HG02642 (cell line): ENCODE results near the gene DEGS2.
"Not testable (repeated sequence)": the region's sequence is repeated elsewhere in the genome, so short reads cannot be mapped to it uniquely, and the experiment has no call there.

ENCODE experiments used
- ATAC-seq: cut with Tn5 transposase; IDR thresholded peaks from one replicate; pipeline ENCODE4 v1.9.1; 2021; ENCODE audit warnings: mild to moderate bottlenecking; ENCODE audit not compliant: unreplicated experiment, poor library complexity

Gene DEGS2

DNA sequence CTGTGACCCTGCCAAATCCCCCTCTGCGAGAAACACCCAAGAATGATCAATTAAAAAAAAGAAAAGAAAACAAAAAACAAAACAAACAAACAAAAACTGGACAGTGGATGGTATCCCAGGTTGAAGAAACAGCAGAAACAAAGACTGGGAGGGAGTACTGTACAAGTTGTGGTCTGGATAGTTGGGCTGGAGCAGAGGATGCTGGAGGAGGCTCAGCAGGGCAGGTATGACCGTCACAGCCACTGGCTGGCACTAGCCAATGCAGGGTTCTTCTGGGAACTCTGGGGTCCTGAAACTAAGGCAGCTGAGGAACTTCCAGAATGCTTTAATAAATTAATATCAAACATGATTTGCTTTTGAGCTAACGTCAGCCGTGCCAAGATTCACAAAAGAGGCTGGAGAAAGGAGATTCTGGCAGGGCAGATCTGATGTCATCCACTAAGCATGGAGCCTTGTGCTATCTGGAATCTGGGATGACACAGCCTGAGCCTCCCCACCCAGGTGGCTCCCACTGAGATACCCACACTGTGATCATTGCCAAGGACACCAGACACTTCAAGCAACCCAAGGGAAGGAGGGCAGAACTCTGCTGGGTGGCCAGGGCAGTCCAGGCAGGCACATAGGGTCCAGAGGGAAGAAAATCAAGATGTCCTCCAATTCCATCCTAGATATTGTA lies 22.6 kb upstream of the DEGS2 start:
- not testable (repeated sequence) for ATAC-seq

DNA sequence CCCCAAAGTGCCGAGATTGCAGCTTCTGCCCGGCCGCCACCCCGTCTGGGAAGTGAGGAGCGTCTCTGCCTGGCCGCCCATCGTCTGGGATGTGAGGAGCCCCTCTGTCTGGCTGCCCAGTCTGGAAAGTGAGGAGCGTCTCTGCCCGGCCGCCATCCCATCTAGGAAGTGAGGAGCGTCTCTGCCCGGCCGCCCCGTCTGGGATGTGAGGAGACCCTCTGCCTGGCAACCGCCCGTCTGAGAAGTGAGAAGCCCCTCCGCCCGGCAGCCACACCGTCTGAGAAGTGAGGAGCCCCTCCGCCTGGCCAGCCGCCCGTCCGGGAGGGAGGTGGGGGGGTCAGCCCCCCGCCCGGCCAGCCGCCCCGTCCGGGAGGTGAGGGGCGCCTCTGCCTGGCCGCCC lies 21.2 kb upstream of the DEGS2 start:
- not testable (repeated sequence) for ATAC-seq

GRCh38 chr14:100178691-100179090 lies 19.2 kb upstream of the DEGS2 start:
- no peak for ATAC-seq

DNA sequence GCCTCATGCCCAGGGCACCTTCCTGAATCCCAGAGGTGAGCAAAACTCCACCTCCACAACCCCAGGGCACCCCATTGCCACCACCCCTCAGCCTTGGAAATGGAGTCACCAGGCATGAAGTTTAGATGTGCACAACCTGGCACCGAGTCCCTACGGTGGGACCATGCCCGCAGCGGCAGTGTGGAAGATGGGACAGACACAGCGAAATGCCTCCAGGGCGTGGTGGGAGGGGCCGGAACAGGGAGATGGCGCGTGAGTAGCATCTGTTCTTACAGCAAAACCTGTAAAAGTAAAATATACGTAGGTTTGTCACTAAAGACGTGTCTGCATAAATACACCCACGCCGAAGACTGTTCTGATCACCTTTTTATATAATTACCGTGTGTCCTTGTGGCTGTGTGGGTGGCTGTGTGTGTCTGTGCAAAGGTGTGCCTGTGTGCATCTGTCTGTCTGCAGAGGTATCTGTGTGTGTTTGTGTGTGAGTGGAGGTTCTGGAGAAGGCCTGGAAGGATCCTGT lies 17.4 kb upstream of the DEGS2 start:
- no peak for ATAC-seq

- no peak for ATAC-seq
Measured at GRCh38 chr14:100173353-100173752, 13.9 kb upstream of the DEGS2 start.

DNA sequence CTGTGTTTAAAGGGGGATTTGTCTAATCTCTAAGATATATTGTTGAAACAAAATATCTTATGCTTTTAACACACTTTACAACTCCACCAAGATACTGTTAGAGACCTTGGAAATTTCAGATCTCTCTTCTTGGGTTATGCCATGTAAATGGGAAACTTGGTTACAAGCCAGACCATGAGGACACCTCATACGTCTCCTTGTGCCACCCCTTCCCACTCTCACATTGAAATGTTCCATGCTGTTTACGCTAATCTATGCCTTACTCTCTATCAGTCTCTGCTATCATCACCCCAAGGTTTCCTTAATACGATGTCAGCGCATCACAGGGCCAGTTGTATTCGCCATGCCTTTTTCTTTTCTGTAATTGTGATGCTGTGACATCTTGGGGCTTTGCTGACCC lies 13.4 kb upstream of the DEGS2 start:
- no peak for ATAC-seq

DNA sequence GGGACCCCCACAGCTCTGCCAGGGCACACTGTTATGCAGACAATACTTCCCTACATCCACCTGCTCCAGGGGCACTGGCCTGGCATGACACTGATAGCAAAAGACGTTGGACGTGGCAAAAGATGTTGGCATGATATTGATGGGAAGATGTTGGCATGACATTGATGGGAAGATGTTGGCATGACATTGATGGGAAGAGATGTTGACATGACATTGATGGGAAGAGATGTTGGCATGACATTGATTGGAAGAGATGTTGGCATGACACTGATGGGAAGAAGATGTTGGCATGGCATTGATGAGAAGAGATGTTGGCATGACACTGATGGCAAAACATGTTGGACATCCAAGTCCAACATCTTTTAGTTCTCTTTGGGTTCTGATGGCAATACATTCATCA lies 11.4 kb upstream of the DEGS2 start:
- no peak for ATAC-seq

- no peak for ATAC-seq
Measured at GRCh38 chr14:100168506-100168905, 9.1 kb upstream of the DEGS2 start.

GRCh38 chr14:100165831-100166440 lies 6.5 kb upstream of the DEGS2 start:
- no peak for ATAC-seq

GRCh38 chr14:100165376-100165775 lies 5.9 kb upstream of the DEGS2 start:
- ATAC-seq: no peak

DNA sequence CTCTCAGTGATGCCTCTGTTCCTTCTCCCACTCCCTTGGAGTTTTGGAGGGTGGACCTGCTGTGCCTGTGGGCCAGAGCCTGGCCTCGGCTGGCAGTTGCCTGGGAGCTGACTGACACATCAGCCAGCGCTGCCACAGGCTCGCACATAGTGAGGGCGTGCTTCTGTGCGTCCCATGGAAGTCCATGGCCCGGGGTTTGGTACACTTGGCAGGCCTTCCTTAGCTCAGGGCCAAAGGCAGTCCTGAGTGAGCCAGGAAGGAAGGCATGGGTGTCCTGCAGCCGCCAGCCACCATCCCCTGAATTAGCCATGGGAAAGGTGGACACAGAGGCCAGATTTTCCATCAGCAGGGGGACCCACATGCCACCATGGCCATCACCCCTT lies 1.1 kb upstream of the DEGS2 start:
- ATAC-seq: no peak

GRCh38 chr14:100159865-100160533 lies 554 bp upstream of the DEGS2 start:
- ATAC-seq: peak; percentile 16

DNA sequence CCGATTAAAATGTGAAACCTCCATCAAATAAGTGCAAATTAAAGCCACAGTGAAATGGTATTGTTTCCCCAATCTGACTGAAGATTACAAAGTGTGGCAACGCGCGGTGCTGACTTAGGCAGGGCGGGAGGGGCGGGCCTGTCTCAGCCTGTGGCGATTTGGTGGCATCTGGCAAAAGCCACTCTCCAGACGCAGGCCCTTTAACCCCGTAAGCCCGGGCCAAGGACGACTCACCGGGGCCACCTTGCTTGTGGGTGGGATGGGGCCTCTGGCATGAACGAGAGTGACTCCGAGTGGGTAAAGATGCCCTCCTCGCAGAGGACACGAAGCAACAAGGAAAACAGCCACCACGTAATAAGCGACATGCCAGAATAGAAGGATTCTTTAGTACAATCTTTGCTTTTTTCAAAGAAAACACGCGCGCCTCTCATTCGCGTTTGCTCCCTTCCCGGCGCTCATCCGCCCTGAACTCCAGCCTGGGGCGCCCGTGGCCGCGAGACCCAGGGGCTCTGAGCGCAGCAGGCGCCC lies 815 bp downstream of the DEGS2 start:
- no peak for ATAC-seq

DNA sequence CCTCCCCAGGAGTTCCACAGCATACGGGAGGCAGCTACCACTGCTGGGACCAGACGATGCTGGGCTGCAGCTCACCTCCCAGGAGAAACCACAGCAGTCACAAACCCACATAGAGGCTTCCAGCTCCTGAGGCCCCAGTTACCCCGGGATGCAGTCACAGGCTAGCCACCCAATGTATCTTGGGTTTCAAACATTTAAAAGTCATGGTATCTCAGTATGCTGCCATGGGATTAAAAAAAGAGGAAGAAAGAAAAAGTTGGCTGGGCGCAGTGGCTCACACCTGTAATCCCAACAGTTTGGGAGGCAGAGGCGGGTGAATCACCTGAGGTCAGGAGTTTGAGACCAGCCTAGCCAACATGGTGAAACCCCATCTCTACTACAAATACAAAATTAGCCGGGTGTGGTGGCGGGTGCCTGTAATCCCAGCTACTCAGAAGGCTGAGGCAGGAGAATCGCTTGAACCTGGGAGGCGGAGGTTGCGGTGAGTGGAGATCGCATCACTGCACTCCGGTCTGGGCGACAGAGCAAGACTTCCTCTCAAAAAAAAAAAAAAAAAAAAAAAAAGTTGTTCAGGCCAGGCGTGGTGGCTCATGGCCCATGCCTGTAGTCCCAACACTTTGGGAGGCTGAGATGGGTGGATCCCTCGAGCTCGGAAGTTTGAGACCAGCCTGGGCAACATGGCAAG lies 1.8 kb downstream of the DEGS2 start:
- not testable (repeated sequence) for ATAC-seq

DNA sequence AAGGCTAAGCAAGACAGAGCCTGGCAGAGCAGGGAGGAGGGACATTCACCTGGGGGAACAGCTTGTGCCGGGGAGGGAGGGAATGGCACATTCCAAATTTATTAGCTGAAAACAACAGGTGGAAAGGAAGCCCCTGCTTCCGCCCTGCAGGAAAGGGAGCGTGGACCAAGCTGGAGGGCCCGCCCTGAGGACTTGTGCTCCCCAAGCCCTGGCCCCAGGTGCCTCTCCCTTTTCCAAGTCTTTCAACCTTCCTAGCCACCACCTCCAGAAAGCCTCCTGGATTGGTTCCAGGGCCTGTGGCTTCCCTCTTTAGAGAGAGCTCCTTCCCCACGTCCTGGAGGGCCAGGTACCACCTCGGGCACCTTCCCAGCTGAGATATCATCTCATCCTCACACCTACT lies 2.7 kb downstream of the DEGS2 start:
- ATAC-seq: no peak

DNA sequence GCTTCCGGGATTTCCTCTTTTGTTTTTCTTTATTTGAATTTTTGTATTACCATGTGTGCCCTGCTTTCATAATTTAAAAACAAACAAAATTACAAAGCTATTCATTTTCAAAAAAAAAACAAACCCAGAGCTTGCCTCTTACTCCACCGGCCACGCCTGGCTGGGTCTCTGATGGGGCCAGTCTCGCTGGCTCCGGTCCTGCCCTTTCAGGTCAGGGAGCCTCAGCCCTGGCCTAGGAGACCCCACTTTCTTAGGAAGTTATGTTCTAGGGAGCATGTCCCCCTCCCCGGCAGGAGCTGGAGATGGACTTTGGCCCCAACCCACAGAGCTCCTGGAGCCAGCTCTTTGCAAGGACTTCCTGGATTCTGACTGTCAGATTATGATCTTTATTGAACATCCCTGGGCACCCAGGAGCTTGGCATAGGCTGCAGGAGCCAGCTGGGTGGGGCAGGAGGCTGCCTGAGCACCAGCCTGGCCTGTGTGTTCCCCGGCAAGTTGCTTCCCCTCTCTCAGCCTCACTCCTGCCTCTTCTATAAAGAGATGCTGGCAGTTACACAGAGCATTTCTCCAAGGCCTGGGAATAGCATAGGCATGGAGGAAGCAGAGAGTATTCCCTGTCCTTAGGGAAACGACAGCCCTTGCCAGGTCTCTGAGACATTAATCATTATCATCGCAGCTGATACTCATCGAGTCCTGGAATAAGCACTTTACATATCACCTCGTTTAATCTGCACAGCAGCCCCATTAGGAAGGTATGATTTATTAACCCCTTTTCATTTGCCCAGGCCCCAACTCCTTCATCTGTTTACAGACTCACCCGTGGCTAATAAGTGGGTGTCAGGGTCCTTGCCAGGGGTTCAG lies 3.5 kb downstream of the DEGS2 start:
- ATAC-seq: no peak

DNA sequence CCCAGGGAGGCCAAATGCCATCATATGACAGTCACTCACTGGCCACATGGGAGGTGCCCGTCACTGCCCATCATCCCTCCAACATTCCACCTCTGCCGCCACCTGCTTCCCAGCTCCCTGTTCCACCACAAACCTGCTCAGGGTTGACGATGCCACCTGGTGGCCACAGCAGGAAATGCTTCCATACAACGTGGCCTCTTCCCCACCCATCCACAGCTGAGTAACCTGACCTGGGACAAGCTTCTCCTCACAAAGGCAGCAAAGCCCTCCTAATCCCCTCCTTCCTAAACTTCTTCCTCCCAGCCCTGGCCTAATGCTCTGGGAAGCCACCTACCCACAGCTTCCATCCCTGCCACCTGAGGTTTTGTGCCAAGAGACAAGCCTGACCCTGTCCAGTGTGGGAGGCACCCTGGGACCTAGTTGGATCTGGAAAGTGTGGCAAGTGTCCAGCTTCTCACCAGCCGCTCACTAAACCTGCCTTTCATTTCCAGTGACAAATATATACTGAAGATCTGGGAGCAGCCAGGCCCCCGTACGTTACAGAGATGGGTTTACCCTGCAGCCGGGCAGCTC lies 4.3 kb downstream of the DEGS2 start:
- no peak for ATAC-seq

GRCh38 chr14:100153560-100153959 lies 5.9 kb downstream of the DEGS2 start:
- ATAC-seq: no peak

- no peak for ATAC-seq
Measured at GRCh38 chr14:100152091-100152490, 7.4 kb downstream of the DEGS2 start.
